Measurements from ENCODE around the gene PRKACA.

Gene PRKACA

GRCh38 chr19:14058182-14059092 is 59.1 kb downstream of the PRKACA start:
- Histone ChIP-seq H3K4me1 (no peaks in the 10 kb centered on the region), H3K36me3 (no peaks in the 10 kb centered on the region), H3K27me3 (no peaks in the 10 kb centered on the region), H3K9me3 (no peaks in the 10 kb centered on the region), H3K4me3 (ENCODE audit: low read depth, low read length) (peak overlapping the region; percentile 38)
- no peak for TF ChIP-seq CTCF (IDR thresholded peaks at IDR 0.05; ENCODE audit: low read depth, low read length)
- DNase-seq = no peak

GRCh38 chr19:14056741-14057356 is 60.7 kb downstream of the PRKACA start:
- no peaks in the 10 kb centered on the region for H3K27me3 ChIP-seq
- no peak for DNase-seq
- TF ChIP-seq CTCF (IDR thresholded peaks at IDR 0.05; ENCODE audit: low read depth, low read length) = no peak
- no peaks in the 10 kb centered on the region for H3K36me3 ChIP-seq
- H3K4me3 ChIP-seq (ENCODE audit: low read depth, low read length) = peak overlapping the region; percentile 40
- H3K9me3 ChIP-seq = no peaks in the 10 kb centered on the region
- H3K4me1 ChIP-seq = no peaks in the 10 kb centered on the region

GRCh38 chr19:14056069-14056666 is 61.4 kb downstream of the PRKACA start:
- Histone ChIP-seq H3K9me3 (no peaks in the 10 kb centered on the region), H3K4me1 (no peaks in the 10 kb centered on the region), H3K36me3 (no peaks in the 10 kb centered on the region), H3K4me3 (ENCODE audit: low read depth, low read length) (no peak overlapping the region), H3K27me3 (no peaks in the 10 kb centered on the region)
- no peak for TF ChIP-seq CTCF (IDR thresholded peaks at IDR 0.05; ENCODE audit: low read depth, low read length)
- no peak for DNase-seq

- DNase-seq = no peak
- Histone ChIP-seq H3K36me3 (no peaks in the 10 kb centered on the region), H3K4me3 (ENCODE audit: low read depth, low read length) (no peak overlapping the region), H3K27me3 (no peaks in the 10 kb centered on the region), H3K4me1 (no peaks in the 10 kb centered on the region), H3K9me3 (no peaks in the 10 kb centered on the region)
- TF ChIP-seq CTCF (IDR thresholded peaks at IDR 0.05; ENCODE audit: low read depth, low read length) = no peak
Measured at GRCh38 chr19:14055396-14055795, 62.2 kb downstream of the PRKACA start.

GRCh38 chr19:14054721-14055120 is 62.8 kb downstream of the PRKACA start:
- no peak for DNase-seq
- no peak overlapping the region for H3K4me3 ChIP-seq (ENCODE audit: low read depth, low read length)
- TF ChIP-seq CTCF (IDR thresholded peaks at IDR 0.05; ENCODE audit: low read depth, low read length) = no peak
- H3K27me3 ChIP-seq = no peaks in the 10 kb centered on the region
- H3K4me1 ChIP-seq = no peaks in the 10 kb centered on the region
- no peaks in the 10 kb centered on the region for H3K9me3 ChIP-seq
- H3K36me3 ChIP-seq = no peaks in the 10 kb centered on the region

Measured in BE2C (cell line).